ENCODE data around the gene VAV1. TPM values are rescaled to one million over a fixed set of nuclear protein-coding genes. Genes with fewer than 3 reads are reported as not detected.

VAV1 gene
- total and polyA plus RNA-seq, 9 donors = 1.6 to 3.7 (median 2.3) TPM

GRCh38 chr19:6847828-6848200 lies 75.3 kb downstream of the VAV1 start:
- Histone ChIP-seq H3K27ac (ENCODE audit: low read length) (no peak overlapping the region), H3K27me3 (ENCODE audit: control insufficient read depth, insufficient read depth, low read length) (no peaks in the 10 kb centered on the region), H3K9me3 (replicated peaks; ENCODE audit: control insufficient read depth, low read depth, low read length) (no peaks in the 10 kb centered on the region), H3K36me3 (ENCODE audit: control insufficient read depth, insufficient read depth, low read length) (no peaks in the 10 kb centered on the region), H3K4me1 (ENCODE audit: control insufficient read depth, insufficient read depth, low read length) (no peaks in the 10 kb centered on the region), H3K4me3 (ENCODE audit: low read length) (no peak overlapping the region)
- DNase-seq = no peak
- 88% methylated on average over 6 of the region's 11 CpGs for WGBS (ENCODE audit: insufficient coverage)

- Histone ChIP-seq H3K27me3 (ENCODE audit: control insufficient read depth, insufficient read depth, low read length) (no peaks in the 10 kb centered on the region), H3K4me3 (ENCODE audit: low read length) (no peak overlapping the region), H3K9me3 (replicated peaks; ENCODE audit: control insufficient read depth, low read depth, low read length) (no peaks in the 10 kb centered on the region), H3K27ac (ENCODE audit: low read length) (no peak overlapping the region), H3K4me1 (ENCODE audit: control insufficient read depth, insufficient read depth, low read length) (no peaks in the 10 kb centered on the region), H3K36me3 (ENCODE audit: control insufficient read depth, insufficient read depth, low read length) (no peaks in the 10 kb centered on the region)
- no peak for DNase-seq
- no CpG with 5 or more reads among the region's 3 CpGs for WGBS (ENCODE audit: insufficient coverage)
Observed at GRCh38 chr19:6848986-6849385, 76.5 kb downstream of the VAV1 start.

GRCh38 chr19:6849876-6850275 lies 77.4 kb downstream of the VAV1 start:
- no CpG with 5 or more reads among the region's 2 CpGs for WGBS (ENCODE audit: insufficient coverage)
- Histone ChIP-seq H3K4me1 (ENCODE audit: control insufficient read depth, insufficient read depth, low read length) (no peaks in the 10 kb centered on the region), H3K9me3 (replicated peaks; ENCODE audit: control insufficient read depth, low read depth, low read length) (no peaks in the 10 kb centered on the region), H3K27ac (ENCODE audit: low read length) (peak overlapping the region; percentile 7), H3K27me3 (ENCODE audit: control insufficient read depth, insufficient read depth, low read length) (no peaks in the 10 kb centered on the region), H3K36me3 (ENCODE audit: control insufficient read depth, insufficient read depth, low read length) (no peaks in the 10 kb centered on the region), H3K4me3 (ENCODE audit: low read length) (no peak overlapping the region)
- peak; percentile 72 for DNase-seq

- Histone ChIP-seq H3K4me1 (ENCODE audit: control insufficient read depth, insufficient read depth, low read length) (no peaks in the 10 kb centered on the region), H3K36me3 (ENCODE audit: control insufficient read depth, insufficient read depth, low read length) (no peaks in the 10 kb centered on the region), H3K27me3 (ENCODE audit: control insufficient read depth, insufficient read depth, low read length) (no peaks in the 10 kb centered on the region), H3K4me3 (ENCODE audit: low read length) (no peak overlapping the region), H3K9me3 (replicated peaks; ENCODE audit: control insufficient read depth, low read depth, low read length) (no peaks in the 10 kb centered on the region), H3K27ac (ENCODE audit: low read length) (no peak overlapping the region)
- no CpG with 5 or more reads among the region's 1 CpG for WGBS (ENCODE audit: insufficient coverage)
- no peak for DNase-seq
Observed at GRCh38 chr19:6851359-6851758, 78.9 kb downstream of the VAV1 start.

- H3K36me3 ChIP-seq (ENCODE audit: control insufficient read depth, insufficient read depth, low read length) = no peaks in the 10 kb centered on the region
- H3K4me1 ChIP-seq (ENCODE audit: control insufficient read depth, insufficient read depth, low read length) = no peaks in the 10 kb centered on the region
- no peak for DNase-seq
- WGBS (ENCODE audit: insufficient coverage) = no CpG with 5 or more reads among the region's 1 CpG
- H3K4me3 ChIP-seq (ENCODE audit: low read length) = no peak overlapping the region
- no peaks in the 10 kb centered on the region for H3K9me3 ChIP-seq (replicated peaks; ENCODE audit: control insufficient read depth, low read depth, low read length)
- no peaks in the 10 kb centered on the region for H3K27me3 ChIP-seq (ENCODE audit: control insufficient read depth, insufficient read depth, low read length)
- no peak overlapping the region for H3K27ac ChIP-seq (ENCODE audit: low read length)
Observed at GRCh38 chr19:6852001-6852400, 79.5 kb downstream of the VAV1 start.

- no peak for DNase-seq
- Histone ChIP-seq H3K27ac (ENCODE audit: low read length) (no peak overlapping the region), H3K36me3 (ENCODE audit: control insufficient read depth, insufficient read depth, low read length) (no peaks in the 10 kb centered on the region), H3K4me3 (ENCODE audit: low read length) (no peak overlapping the region), H3K9me3 (replicated peaks; ENCODE audit: control insufficient read depth, low read depth, low read length) (no peaks in the 10 kb centered on the region), H3K27me3 (ENCODE audit: control insufficient read depth, insufficient read depth, low read length) (no peaks in the 10 kb centered on the region), H3K4me1 (ENCODE audit: control insufficient read depth, insufficient read depth, low read length) (no peaks in the 10 kb centered on the region)
- WGBS (ENCODE audit: insufficient coverage) = 83% methylated on average over 9 of the region's 11 CpGs
Observed at GRCh38 chr19:6853868-6854267, 81.4 kb downstream of the VAV1 start.

GRCh38 chr19:6854758-6855157 lies 82.2 kb downstream of the VAV1 start:
- DNase-seq = no peak
- Histone ChIP-seq H3K27ac (ENCODE audit: low read length) (no peak overlapping the region), H3K27me3 (ENCODE audit: control insufficient read depth, insufficient read depth, low read length) (no peaks in the 10 kb centered on the region), H3K36me3 (ENCODE audit: control insufficient read depth, insufficient read depth, low read length) (no peaks in the 10 kb centered on the region), H3K4me1 (ENCODE audit: control insufficient read depth, insufficient read depth, low read length) (no peaks in the 10 kb centered on the region), H3K4me3 (ENCODE audit: low read length) (no peak overlapping the region), H3K9me3 (replicated peaks; ENCODE audit: control insufficient read depth, low read depth, low read length) (no peaks in the 10 kb centered on the region)
- 72% methylated on average over 2 of the region's 2 CpGs for WGBS (ENCODE audit: insufficient coverage)

- DNase-seq = no peak
- 51% methylated on average over 12 of the region's 14 CpGs for WGBS (ENCODE audit: insufficient coverage)
- Histone ChIP-seq H3K4me1 (ENCODE audit: control insufficient read depth, insufficient read depth, low read length) (no peaks in the 10 kb centered on the region), H3K27me3 (ENCODE audit: control insufficient read depth, insufficient read depth, low read length) (no peaks in the 10 kb centered on the region), H3K4me3 (ENCODE audit: low read length) (no peak overlapping the region), H3K36me3 (ENCODE audit: control insufficient read depth, insufficient read depth, low read length) (no peaks in the 10 kb centered on the region), H3K27ac (ENCODE audit: low read length) (no peak overlapping the region), H3K9me3 (replicated peaks; ENCODE audit: control insufficient read depth, low read depth, low read length) (no peaks in the 10 kb centered on the region)
Observed at GRCh38 chr19:6856749-6857372, 84.4 kb downstream of the VAV1 start.

- H3K9me3 ChIP-seq (replicated peaks; ENCODE audit: control insufficient read depth, low read depth, low read length) = no peaks in the 10 kb centered on the region
- no peaks in the 10 kb centered on the region for H3K27me3 ChIP-seq (ENCODE audit: control insufficient read depth, insufficient read depth, low read length)
- no CpG with 5 or more reads among the region's 10 CpGs for WGBS (ENCODE audit: insufficient coverage)
- no peak for DNase-seq
- no peak overlapping the region for H3K27ac ChIP-seq (ENCODE audit: low read length)
- no peaks in the 10 kb centered on the region for H3K36me3 ChIP-seq (ENCODE audit: control insufficient read depth, insufficient read depth, low read length)
- no peak overlapping the region for H3K4me3 ChIP-seq (ENCODE audit: low read length)
- H3K4me1 ChIP-seq (ENCODE audit: control insufficient read depth, insufficient read depth, low read length) = no peaks in the 10 kb centered on the region
Observed at GRCh38 chr19:6861683-6862286, 89.3 kb downstream of the VAV1 start.

GRCh38 chr19:6862673-6863078 lies 90.2 kb downstream of the VAV1 start:
- H3K4me3 ChIP-seq (ENCODE audit: low read length) = no peak overlapping the region
- 2% methylated on average over 11 of the region's 16 CpGs for WGBS (ENCODE audit: insufficient coverage)

More at GRCh38 chr19:6862673-6863078, 90.2 kb downstream of the VAV1 start:
- Histone ChIP-seq H3K27ac (ENCODE audit: low read length) (no peak overlapping the region), H3K27me3 (ENCODE audit: control insufficient read depth, insufficient read depth, low read length) (no peaks in the 10 kb centered on the region), H3K4me1 (ENCODE audit: control insufficient read depth, insufficient read depth, low read length) (no peaks in the 10 kb centered on the region), H3K9me3 (replicated peaks; ENCODE audit: control insufficient read depth, low read depth, low read length) (no peaks in the 10 kb centered on the region), H3K36me3 (ENCODE audit: control insufficient read depth, insufficient read depth, low read length) (no peaks in the 10 kb centered on the region)
- DNase-seq = peak; percentile 71
